NT2/D1 (cell line): ENCODE data around the gene GLT1D1.

ENCODE experiments used
- SUZ12 ChIP-seq: IDR thresholded peaks from 2 replicates; pipeline ENCODE4 v1.6.1; 2011; ENCODE audit not compliant: insufficient read length, insufficient read depth; ENCODE audit errors: extremely low read depth
- ZNF274 ChIP-seq: IDR thresholded peaks from 2 replicates; pipeline ENCODE4 v1.6.1; 2011; ENCODE audit warnings: mild to moderate bottlenecking, low read depth, low read length

DNA sequence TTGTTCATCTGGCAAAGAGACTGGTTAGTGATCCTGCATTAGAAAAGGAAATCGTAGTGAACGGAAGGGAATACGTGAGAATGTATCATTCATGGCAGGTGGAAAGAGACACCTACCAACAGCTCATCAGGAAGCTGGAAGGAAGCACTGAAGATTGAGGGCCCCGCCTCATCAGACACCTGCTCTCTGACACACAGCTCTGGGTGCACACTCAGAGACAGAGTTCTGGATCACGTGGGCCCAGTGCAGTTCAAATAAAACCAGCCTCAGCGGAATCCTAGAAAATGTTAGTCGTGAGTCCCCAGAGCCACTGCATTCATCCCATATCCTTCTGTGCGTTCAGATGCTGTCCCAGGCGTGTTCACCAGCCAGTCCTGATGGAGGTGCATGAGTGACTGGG lies 129.7 kb downstream of the GLT1D1 start:
- TF ChIP-seq ZNF274 (no peak), SUZ12 (no peak)
